Measurements from ENCODE around the gene SLC35F1.

The SLC35F1 gene

GRCh38 chr6:118174071-118174470, 267.0 kb downstream of the SLC35F1 start:
- no peak for TF ChIP-seq CTCF (IDR thresholded peaks at IDR 0.05; ENCODE audit: poor library complexity, severe bottlenecking)
- H3K9me3 ChIP-seq (ENCODE audit: severe bottlenecking): no peaks in the 10 kb centered on the region
- H3K27ac ChIP-seq (ENCODE audit: poor library complexity, severe bottlenecking): no peak overlapping the region
- no peak for ATAC-seq (ENCODE audit: low read depth)
- no peak for DNase-seq (ENCODE audit: low spot score)
- no peak overlapping the region for H3K4me3 ChIP-seq (ENCODE audit: severe bottlenecking)
- no peaks in the 10 kb centered on the region for H3K27me3 ChIP-seq (ENCODE audit: insufficient read depth, poor library complexity, severe bottlenecking)
- H3K4me1 ChIP-seq (ENCODE audit: insufficient read depth, poor library complexity, severe bottlenecking): no peaks in the 10 kb centered on the region
- H3K36me3 ChIP-seq (ENCODE audit: low read depth): no peaks in the 10 kb centered on the region

- DNase-seq (ENCODE audit: low spot score) (no peak), ATAC-seq (ENCODE audit: low read depth) (no peak)
- no peaks in the 10 kb centered on the region for H3K9me3 ChIP-seq (ENCODE audit: severe bottlenecking)
- no peak overlapping the region for H3K27ac ChIP-seq (ENCODE audit: poor library complexity, severe bottlenecking)
- H3K36me3 ChIP-seq (ENCODE audit: low read depth): no peaks in the 10 kb centered on the region
- no peak for TF ChIP-seq CTCF (IDR thresholded peaks at IDR 0.05; ENCODE audit: poor library complexity, severe bottlenecking)
- H3K27me3 ChIP-seq (ENCODE audit: insufficient read depth, poor library complexity, severe bottlenecking): no peaks in the 10 kb centered on the region
- H3K4me1 ChIP-seq (ENCODE audit: insufficient read depth, poor library complexity, severe bottlenecking): no peaks in the 10 kb centered on the region
- no peak overlapping the region for H3K4me3 ChIP-seq (ENCODE audit: severe bottlenecking)
These were observed 270.7 kb downstream of the SLC35F1 start for GRCh38 chr6:118177720-118178119.

GRCh38 chr6:118179048-118179447, 272.0 kb downstream of the SLC35F1 start:
- no peaks in the 10 kb centered on the region for H3K36me3 ChIP-seq (ENCODE audit: low read depth)
- H3K4me3 ChIP-seq (ENCODE audit: severe bottlenecking): no peak overlapping the region
- no peak for ATAC-seq (ENCODE audit: low read depth)
- H3K4me1 ChIP-seq (ENCODE audit: insufficient read depth, poor library complexity, severe bottlenecking): no peaks in the 10 kb centered on the region
- TF ChIP-seq CTCF (IDR thresholded peaks at IDR 0.05; ENCODE audit: poor library complexity, severe bottlenecking): no peak
- H3K9me3 ChIP-seq (ENCODE audit: severe bottlenecking): no peaks in the 10 kb centered on the region
- DNase-seq (ENCODE audit: low spot score): no peak
- no peaks in the 10 kb centered on the region for H3K27me3 ChIP-seq (ENCODE audit: insufficient read depth, poor library complexity, severe bottlenecking)
- H3K27ac ChIP-seq (ENCODE audit: poor library complexity, severe bottlenecking): no peak overlapping the region

GRCh38 chr6:118186672-118187567, 279.9 kb downstream of the SLC35F1 start:
- H3K27me3 ChIP-seq (ENCODE audit: insufficient read depth, poor library complexity, severe bottlenecking): no peaks in the 10 kb centered on the region
- ATAC-seq (ENCODE audit: low read depth) (no peak), DNase-seq (ENCODE audit: low spot score) (no peak)
- no peaks in the 10 kb centered on the region for H3K4me1 ChIP-seq (ENCODE audit: insufficient read depth, poor library complexity, severe bottlenecking)
- no peaks in the 10 kb centered on the region for H3K36me3 ChIP-seq (ENCODE audit: low read depth)
- H3K27ac ChIP-seq (ENCODE audit: poor library complexity, severe bottlenecking): no peak overlapping the region
- no peak for TF ChIP-seq CTCF (IDR thresholded peaks at IDR 0.05; ENCODE audit: poor library complexity, severe bottlenecking)
- H3K9me3 ChIP-seq (ENCODE audit: severe bottlenecking): no peaks in the 10 kb centered on the region
- no peak overlapping the region for H3K4me3 ChIP-seq (ENCODE audit: severe bottlenecking)

- no peaks in the 10 kb centered on the region for H3K9me3 ChIP-seq (ENCODE audit: severe bottlenecking)
- no peaks in the 10 kb centered on the region for H3K27me3 ChIP-seq (ENCODE audit: insufficient read depth, poor library complexity, severe bottlenecking)
- TF ChIP-seq CTCF (IDR thresholded peaks at IDR 0.05; ENCODE audit: poor library complexity, severe bottlenecking): no peak
- H3K27ac ChIP-seq (ENCODE audit: poor library complexity, severe bottlenecking): no peak overlapping the region
- DNase-seq (ENCODE audit: low spot score) (no peak), ATAC-seq (ENCODE audit: low read depth) (no peak)
- no peak overlapping the region for H3K4me3 ChIP-seq (ENCODE audit: severe bottlenecking)
- no peaks in the 10 kb centered on the region for H3K4me1 ChIP-seq (ENCODE audit: insufficient read depth, poor library complexity, severe bottlenecking)
- no peaks in the 10 kb centered on the region for H3K36me3 ChIP-seq (ENCODE audit: low read depth)
These were observed 280.6 kb downstream of the SLC35F1 start for GRCh38 chr6:118187568-118188164.

Measured in RWPE2 (cell line).